GM21381 (cell line): ENCODE results near the gene TMEM53.
"Not testable (repeated sequence)": the region's sequence is repeated elsewhere in the genome, so short reads cannot be mapped to it uniquely, and the experiment has no call there.

Source experiments
- ATAC-seq: cut with Tn5 transposase; IDR thresholded peaks from one replicate; pipeline ENCODE4 v1.9.1; 2021; ENCODE audit warnings: mild to moderate bottlenecking, moderate library complexity; ENCODE audit not compliant: unreplicated experiment

TMEM53 gene

DNA sequence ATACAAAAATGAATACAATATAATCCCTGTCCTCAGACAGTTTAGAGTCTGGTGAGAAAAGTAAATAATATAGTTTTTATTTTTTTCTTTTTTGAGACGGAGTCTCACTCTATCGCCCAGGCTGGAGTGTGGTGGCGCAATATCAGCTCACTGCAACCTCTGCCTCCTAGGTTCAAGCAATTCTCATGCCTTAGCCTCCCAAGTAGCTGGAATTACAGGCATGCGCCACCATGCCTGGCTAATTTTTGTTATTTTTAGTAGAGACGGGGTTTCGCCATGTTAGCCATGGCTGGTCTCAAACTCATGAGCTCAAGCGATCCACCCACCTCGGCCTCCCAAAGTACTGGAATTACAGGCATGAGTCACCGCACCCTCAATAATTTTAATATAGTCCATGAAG, 25.1 kb upstream of the TMEM53 start:
- not testable (repeated sequence) for ATAC-seq

DNA sequence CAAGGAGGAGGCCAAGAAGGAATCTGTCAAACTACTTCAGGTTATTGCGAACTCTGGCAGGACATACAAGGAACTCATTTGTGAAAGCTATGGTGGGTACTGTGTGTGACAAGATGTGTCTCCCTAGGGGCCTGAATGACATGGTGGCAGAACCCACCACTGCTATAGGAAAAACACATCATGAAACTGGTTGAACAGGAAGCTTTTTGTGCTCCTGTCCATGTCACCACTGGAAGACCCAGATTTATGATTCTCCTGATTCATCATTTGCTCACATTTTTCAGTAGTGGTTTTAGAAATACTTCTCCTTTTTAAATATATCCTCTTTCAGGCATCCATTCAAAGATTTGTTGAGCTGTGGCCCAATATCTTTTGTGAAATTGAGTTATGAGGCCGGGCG, 23.9 kb upstream of the TMEM53 start:
- no peak for ATAC-seq

DNA sequence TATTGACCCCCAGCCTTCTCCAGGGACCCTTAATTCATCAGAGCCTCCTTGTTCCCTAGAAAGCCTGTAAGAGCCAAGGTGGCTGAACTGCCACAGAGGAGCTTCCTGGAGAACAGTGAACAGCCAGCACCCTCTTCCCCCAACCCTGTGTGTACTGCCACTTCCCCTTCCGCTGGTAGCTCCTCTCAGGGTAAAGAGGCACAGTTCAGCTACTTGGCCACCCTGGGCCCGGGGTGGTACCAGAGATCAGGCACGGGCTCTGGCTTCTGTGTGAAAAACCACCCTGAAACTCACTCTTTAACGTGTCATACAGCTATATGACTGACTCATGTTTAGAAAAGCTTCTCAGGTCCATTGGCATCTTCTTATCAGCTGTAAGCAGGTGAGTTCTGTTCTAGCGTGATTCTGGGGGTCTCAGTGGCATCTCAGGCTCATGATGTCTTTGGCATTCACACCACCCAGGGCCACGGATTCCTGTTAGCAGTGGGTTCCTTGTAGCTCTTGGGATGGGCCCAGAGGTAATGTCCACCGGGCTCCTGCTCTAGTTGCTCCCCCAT, 22.6 kb upstream of the TMEM53 start:
- ATAC-seq, result no peak

DNA sequence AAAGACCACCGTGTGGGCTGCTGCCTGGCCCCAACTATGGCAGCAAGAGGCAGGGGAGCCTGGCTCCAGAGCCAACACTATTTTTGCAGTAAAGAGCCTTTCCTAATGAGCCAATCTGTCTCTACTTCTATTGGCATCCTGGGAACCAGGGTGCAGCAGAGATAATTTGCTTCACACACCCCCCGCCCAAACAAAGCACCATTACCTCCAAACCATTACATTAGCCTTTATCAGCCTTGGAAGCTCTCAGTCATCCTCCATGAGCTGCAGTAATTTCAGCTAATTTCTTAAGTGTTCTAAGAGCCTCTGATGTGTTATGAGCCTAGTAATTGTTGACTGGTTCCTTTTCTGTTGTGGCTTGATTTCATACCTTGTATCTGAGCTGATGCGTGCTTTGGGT, 21.8 kb upstream of the TMEM53 start:
- ATAC-seq, result no peak

DNA sequence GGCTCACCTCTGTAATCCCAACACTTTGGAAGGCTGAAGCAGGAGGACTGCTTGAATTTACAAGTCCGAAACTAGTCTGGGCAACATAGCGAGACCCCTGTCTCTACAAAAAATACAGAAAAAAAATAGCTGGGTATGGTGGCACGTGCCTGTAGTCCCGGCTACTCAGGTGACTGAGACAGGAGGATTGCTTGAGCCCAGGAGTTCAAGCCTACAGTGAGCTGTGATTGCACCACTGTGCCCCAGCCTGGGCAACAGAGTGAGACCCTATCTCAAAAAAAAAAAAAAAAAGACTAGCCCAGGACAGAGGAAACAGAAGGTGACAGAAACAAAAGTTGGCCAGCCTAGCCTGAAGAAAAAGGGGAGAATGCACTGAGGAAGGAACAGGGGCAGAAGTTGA, 21.4 kb upstream of the TMEM53 start:
- ATAC-seq, result no peak

DNA sequence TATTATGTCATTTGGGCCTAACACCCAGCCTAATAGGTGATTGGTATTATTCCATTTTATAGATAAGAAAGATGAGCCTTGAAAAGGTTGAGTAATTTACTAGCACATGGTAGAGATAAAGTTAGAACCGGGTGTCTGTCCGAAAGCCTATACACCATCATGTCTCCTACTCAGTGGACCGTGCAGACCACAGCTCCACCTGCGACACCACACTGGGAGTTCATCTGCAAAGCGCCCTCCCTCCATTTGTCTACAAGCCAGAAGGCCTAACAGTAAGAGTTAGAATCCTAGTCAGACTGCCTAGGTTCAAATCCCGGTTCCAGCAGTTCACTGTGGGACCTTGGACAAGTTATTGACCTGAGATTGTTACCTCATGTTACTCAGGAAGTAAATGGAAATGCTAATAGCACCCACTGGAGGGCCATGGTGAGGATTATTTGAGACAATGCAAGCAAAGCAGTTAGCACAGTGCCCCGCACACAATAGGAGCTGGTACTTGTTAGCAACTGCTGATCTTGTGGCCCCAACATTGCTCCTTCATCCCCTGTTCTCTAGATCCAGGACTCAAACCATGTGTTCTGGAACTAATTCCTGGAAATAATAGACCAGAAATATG, 20.7 kb upstream of the TMEM53 start:
- ATAC-seq, result peak; percentile 62

DNA sequence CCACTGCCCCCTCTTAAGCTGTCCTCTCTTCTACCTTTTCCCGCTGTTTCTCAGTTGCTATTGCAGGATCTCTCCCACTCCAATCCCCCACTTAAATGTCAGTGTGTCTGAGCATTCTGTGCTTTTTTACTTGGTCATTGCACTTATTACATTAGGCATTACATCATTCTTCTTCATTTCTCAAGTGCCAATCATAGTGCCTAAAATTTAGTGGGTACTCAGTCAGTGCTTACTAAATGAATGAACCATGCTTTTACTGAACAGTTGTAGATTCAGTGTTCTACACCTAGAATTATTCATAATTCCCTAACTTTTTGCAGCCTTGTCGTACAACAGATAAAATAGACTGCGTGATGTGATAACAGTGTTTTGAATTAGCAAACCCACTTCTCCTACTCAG, 19.6 kb upstream of the TMEM53 start:
- no peak for ATAC-seq

DNA sequence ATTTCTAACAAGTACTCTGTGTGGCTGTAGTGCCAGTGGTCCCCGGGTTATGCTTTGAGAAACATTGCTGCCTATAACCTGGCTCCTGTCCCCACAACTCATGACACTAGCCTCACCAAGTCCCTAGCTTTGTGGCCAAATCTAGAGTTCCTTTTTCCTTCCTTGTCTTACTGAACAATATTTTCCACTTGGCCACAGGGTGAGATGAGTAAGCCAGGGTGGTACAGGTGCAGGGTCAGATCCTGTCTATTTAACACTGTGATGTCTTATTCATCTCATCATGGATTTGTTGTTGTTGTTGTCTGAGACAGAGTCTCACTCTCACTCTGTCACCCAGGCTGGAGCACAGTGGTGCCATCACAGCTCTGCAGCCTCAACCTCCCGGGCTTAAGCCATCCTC, 18.9 kb upstream of the TMEM53 start:
- no peak for ATAC-seq

DNA sequence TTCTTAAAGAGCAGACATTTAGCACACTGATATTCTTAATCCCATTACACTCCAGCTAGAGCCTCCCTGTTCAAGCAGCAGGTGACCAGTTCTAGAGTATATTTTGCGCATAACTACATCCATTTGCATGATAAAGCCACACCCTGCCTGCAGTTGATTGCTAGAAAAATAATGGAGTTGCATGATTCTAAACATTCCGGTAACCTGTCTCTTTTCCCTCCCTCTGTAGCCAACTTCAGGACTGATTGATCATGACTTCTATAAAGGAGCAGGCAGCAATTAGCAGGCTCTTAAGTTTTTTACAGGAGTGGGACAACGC, 15.1 kb upstream of the TMEM53 start:
- ATAC-seq, result no peak

DNA sequence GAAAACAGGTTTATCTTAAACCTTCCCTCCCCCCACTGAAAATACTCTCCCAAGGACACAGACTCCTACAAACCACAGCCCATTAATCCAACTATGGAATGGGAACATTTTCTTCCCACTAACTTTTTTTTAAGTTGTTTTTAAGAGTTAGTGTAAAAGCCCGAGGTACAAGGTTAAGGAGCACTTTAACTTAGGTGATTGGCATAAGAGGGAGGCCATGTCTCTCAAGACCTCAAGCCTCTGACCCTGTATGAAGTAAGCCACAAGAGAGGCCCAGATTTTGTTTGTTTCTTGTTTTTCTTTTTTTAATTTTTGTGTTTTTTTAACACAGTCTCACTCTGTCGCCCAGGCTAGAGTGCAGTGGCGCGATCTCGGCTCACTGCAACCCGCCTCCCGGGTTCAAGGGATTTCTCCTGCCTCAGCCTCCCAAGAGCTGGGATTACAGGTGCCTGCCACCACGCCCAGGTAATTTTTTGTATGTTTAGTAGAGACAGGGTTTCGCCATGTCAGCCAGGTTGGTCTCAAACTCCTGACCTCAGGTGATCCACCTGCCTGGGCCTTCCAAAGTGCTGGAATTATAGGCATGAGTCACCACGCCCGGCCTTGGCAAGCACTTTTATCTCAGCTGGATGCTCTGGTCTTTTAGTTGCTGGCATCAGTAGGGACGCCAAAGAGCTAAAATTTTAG, 14.6 kb upstream of the TMEM53 start:
- ATAC-seq, result no peak

DNA sequence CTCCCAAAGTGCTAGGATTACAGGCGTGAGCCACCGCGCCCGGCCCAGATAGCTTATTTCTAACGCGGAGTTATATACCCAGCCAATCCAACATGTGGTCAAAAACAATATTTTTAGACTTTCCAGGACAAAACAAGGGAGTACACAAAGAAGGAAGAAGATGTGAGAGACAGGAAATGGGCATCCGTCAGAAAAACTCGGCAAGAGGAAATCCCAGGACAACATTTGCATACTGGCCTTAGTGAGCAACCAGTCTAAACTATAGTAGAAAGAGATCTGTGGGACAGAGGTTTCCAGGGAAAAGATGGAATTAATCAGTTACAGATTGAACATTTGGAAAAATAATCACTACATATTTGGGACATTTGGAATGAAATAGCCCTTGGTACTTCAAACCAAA, 11.6 kb upstream of the TMEM53 start:
- no peak for ATAC-seq

DNA sequence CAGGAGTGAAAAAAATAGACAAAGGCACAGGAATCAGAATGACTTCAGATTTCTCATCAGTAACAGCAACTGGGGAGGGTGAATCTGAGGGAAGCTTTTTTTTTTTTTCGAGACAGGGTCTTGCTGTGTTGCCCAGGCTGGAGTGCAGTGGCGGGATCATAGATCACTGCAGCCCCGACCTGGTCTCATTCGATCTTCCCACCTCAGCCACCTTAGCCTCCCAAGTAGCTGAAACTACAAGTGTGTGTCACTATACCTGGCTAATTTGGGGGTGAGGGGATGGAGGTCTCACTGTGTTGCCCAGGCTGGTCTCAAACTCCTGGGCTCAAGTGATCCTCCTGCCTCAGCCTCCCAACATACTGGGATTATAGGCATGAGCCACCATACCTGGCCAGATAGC, 10.9 kb upstream of the TMEM53 start:
- no peak for ATAC-seq

DNA sequence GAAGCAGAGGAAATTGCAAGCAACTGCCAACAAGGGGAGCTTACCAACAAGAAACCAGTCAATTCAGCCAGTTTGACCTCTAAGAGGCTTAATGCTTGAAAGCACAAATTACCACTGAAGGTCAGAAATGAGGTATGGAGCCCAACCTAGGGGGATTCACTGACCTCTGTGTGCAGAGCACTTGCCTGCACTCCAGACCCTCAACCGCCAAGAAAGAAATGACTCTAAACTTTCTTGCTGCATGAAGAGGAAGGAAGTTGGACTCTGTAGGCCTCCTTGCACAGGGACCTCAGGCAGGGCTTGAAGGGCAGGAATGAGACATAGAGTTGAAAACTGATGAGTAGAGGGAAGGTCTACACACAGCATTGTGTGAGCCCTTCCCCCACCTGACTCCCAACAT, 10.2 kb upstream of the TMEM53 start:
- no peak for ATAC-seq

DNA sequence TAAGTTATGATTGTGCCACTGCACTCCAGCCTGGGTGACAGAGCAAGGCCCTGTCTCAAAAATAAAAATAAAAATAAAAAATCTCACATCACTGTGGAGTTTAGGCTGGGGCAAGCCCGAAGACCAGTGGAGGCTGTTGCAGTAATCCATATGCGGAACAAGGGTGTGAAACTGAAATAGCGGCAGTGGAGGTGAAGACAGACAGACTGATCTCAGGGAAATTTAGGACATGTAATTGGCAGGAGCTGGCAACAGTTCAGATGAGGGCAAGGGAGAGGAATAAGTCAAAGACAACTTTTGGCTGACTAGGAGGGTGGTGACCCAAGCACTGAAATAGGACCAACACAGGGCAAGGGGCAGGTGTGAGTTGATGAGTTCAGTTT, 8.6 kb upstream of the TMEM53 start:
- no peak for ATAC-seq

DNA sequence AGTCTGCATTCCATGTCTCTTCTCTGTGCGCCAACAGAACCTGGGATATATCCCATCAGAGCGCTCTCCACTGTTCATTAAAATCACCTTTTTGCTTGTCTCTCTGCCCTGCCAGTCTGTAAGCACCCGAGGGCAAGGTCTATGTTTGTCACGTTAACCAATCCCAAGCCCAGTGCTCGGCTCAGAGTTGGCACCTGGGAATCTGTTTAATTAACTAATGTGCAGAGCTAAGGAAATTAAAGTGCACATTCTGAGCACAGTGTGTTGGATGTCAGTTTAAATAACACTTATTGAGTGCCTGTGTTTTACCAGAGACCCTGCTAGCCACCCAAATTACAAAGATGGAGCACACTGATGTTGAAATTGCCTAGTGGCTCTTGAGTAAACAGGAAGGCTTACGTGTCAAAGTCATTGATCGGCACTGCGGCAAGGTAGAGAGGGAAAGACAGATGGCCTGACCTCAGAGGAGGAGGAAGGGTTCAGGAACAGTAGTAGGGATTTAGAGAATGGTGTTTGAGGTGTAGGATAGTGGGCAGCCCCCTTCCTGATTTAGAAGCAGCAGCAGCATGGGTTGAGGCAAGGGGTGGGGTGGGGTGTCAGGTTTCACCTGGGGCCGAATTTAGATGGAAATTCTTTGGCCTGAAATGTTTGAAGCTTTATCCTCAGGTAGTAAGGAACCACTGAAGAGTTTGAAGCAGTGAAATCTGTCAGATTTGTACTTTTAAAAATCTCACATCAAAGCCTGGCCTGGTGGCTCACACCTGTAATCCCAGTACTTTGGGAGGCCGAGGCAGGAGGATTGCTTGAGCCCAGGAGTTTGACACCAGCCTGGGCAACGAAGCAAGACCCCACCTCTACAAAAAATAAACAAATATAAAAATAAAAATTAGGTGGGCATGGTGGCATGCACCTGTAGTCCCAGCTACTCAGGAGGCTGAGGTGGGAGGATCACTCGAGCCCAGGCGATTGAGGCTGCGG, 7.9 kb upstream of the TMEM53 start:
- no peak for ATAC-seq

DNA sequence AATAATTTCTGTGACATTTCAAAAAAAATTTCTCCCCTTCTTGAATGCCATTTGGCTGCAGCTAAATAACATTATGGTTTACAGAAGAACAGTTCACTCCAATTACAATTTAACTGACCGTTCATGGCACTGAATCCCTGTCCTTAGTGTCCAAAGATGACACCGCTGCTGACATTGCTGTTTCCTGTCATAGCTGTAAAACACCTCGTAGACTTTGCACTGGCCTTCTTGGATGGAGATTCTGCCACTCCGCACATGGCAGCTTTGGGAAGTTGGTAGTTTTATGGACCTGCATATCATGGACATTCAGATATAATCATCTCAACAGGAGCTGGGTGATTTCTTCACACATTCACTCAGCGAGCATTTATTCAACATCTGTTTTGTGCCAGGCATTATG, 5.2 kb upstream of the TMEM53 start:
- ATAC-seq, result no peak

DNA sequence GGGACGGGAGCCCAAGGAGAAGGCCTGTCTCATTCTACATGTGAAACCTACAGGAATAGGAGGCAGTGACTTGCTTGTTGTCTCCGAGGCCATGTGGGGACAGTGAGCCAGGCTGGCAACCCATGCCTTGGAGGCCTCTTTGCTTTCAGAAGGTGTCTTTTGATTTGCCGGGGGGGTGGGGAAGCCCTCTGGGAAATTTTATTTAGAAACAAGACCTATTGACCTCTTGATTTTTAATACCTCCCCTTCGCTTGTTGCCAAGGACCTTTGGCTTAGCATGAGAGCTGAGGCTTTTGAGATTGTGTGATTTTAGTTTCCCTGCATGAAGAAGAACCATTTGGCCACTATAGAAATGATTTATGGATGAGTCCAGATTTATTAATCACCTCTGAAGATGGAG, 4.3 kb upstream of the TMEM53 start:
- no peak for ATAC-seq

DNA sequence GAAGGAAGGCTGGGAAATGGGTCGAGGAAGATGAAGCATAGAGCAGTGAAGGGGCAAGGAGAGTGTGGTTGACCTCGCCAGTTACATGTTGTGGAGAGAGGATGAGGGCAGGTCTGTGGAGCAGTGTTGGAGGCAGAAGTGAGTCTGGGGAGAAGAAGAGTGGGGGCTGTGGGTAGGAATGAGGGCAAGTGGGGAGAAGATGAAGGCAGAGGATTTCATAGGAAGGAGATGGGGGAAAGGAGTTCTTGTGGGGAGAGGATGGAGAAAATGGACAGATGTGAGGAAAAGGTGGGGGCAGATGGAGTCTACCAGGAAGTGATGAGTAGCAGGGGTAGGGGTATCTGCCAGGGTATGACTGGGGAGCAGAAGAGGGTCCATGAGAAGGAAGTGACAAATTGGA, 3.8 kb upstream of the TMEM53 start:
- ATAC-seq, result no peak

DNA sequence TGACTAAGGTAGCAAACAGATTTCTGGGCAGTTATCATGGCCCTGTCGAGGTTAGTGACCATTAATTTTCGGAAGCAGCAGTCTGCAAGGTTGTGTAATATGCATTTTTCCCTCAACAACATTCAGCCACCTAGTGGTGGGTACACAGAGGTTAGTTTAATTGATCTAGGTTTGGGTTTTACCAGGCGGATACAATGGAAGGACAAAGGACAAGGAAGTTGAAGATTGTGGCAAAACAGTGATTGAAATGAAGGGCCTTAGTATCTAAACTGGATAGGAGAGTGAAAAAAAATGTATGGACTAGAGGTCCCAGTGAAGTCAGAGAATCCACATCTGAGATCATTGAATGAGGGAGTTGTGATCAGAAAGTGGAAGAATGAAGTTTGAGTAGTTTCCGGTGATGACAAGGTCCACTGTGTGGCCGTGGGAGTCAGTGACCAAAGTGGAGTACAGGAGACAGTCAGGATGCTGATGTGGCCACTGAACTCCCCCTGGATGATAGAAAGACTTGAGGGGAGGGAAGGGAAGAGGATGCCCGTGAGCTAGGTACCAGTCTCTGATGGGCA, 3.0 kb upstream of the TMEM53 start:
- ATAC-seq, result no peak

DNA sequence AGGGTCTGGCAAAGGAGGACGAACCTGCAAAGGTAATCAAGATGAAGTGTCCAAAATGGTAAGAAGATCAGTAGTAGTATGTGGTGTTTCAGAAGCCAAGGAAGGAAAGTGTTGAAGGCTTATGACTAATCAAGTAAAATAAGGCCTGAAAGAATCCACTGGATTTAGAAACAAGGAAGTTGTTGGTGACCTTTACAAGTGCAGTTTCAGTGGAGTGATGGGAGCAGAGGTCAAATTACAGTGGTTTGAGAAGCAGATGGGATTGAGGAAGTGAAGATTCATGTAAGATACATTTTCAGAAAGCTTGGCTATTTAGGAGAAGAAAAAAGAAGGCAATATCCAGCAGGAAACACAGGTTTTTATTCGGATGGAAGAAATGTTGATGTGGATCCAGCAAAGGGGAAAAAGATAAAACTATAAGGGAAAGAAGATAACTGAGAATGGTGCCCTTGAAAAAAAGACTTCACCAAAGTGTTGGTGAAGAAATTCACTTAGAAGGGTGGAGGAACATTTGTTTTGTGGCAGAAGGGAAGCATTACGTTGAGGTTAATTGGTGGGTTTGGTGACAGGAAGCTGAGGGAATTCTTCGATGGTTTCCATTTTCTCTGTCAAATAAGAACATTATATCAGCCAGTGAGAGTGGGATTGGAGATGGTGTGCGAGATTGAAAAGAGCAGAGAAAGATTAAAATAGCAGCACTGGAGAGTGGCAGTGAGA, 2.4 kb upstream of the TMEM53 start:
- no peak for ATAC-seq

DNA sequence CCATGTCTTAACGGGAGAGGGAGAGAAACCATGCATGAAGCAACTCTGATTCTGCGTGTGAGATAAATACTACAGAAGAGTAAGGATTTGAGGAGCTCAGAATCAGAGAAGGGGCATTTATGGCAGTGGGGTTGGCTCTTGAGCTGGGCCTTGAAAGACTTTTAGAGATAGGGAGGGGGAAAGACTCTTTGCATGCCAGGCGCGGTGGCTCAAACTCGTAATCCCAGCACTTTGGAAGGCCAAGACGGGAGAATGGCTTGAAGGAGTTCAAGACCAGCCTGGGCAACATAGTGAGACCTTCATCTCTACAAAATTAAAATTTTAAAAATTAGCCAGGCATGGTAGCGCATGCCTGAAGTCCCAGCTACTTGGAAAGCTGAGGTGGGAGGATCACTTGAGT, 905 bp upstream of the TMEM53 start:
- no peak for ATAC-seq
